Liver (tissue), 3 donors: ENCODE results near the gene MYMK.

Experiments
- FOXA1 ChIP-seq: IDR thresholded peaks from 2 replicates; pipeline ENCODE4 v1.6.1; 2016; ENCODE audit warnings: antibody characterized with exemption
- FOXA2 ChIP-seq: IDR thresholded peaks from 2 replicates; pipeline ENCODE4 v1.6.1; 2016; ENCODE audit warnings: antibody characterized with exemption
- GABPA ChIP-seq, 2 donors: IDR thresholded peaks in 1 of 2; conservative IDR thresholded peaks in 1 of 2; 2 replicates each; pipeline ENCODE4 v1.6.1; 2016; ENCODE audit warnings: antibody characterized with exemption in 2 of 2, mild to moderate bottlenecking in 1 of 2, moderate library complexity in 1 of 2
- RAD21 ChIP-seq, 2 donors: IDR thresholded peaks; 2 replicates each; pipeline ENCODE4 v1.6.1; 2016; ENCODE audit warnings: antibody characterized with exemption in 2 of 2, mild to moderate bottlenecking in 2 of 2
- TAF1 ChIP-seq: conservative IDR thresholded peaks from 2 replicates; pipeline ENCODE4 v1.6.1; 2016; ENCODE audit warnings: antibody characterized with exemption, mild to moderate bottlenecking
- TF ChIP-seq, protein P1 (sequence below): fragments of 150-350 bp; IDR thresholded peaks from 2 replicates; pipeline ENCODE4 v1.5.1; 2017; ENCODE audit warnings: improper control_type of control experiment, low read depth, low read length; ENCODE audit not compliant: missing input control
- TF ChIP-seq, protein P2 (sequence below): IDR thresholded peaks from 2 replicates; pipeline ENCODE4 v1.6.1; 2016; ENCODE audit warnings: antibody characterized with exemption
- TF ChIP-seq, protein P3 (sequence below): IDR thresholded peaks from 2 replicates; pipeline ENCODE4 v1.6.1; 2016; ENCODE audit warnings: antibody characterized with exemption, mild to moderate bottlenecking
- donor health status: healthy.
- donor health status: healthy.

DNA sequence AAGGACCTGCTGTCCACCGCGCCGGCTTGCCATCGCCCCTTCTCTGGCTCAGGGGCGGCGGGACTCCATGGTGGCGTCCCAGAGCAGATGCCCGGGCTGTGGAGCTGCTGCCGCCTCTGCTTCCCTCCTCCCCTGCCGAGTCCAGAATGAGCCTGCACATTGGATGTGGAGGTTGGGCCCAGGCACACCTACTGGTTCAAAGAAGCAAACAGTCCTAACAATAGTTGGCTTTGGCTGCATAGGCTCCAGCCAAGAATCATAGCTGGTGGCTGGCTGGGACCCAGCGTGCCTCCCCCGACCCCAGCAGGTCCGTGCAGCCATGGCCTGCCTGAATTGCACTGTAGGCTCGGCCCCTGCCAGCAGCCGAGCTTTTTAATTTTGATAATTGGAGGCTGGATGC is 35.6 kb upstream of the MYMK start:
- TF ChIP-seq, protein P1, sequence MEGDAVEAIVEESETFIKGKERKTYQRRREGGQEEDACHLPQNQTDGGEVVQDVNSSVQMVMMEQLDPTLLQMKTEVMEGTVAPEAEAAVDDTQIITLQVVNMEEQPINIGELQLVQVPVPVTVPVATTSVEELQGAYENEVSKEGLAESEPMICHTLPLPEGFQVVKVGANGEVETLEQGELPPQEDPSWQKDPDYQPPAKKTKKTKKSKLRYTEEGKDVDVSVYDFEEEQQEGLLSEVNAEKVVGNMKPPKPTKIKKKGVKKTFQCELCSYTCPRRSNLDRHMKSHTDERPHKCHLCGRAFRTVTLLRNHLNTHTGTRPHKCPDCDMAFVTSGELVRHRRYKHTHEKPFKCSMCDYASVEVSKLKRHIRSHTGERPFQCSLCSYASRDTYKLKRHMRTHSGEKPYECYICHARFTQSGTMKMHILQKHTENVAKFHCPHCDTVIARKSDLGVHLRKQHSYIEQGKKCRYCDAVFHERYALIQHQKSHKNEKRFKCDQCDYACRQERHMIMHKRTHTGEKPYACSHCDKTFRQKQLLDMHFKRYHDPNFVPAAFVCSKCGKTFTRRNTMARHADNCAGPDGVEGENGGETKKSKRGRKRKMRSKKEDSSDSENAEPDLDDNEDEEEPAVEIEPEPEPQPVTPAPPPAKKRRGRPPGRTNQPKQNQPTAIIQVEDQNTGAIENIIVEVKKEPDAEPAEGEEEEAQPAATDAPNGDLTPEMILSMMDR, result no peak
- TF ChIP-seq TAF1, result no peak
- TF ChIP-seq, protein P2, sequence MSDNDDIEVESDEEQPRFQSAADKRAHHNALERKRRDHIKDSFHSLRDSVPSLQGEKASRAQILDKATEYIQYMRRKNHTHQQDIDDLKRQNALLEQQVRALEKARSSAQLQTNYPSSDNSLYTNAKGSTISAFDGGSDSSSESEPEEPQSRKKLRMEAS, result no peak
- no peak for TF ChIP-seq FOXA2
- no peak for TF ChIP-seq GABPA (IDR thresholded peaks at IDR 0.05 in 1 of 2, conservative IDR thresholded peaks at IDR 0.05 in 1 of 2)
- no peak for TF ChIP-seq RAD21 (IDR thresholded peaks at IDR 0.05)
- no peak for TF ChIP-seq FOXA1
- TF ChIP-seq, protein P3, sequence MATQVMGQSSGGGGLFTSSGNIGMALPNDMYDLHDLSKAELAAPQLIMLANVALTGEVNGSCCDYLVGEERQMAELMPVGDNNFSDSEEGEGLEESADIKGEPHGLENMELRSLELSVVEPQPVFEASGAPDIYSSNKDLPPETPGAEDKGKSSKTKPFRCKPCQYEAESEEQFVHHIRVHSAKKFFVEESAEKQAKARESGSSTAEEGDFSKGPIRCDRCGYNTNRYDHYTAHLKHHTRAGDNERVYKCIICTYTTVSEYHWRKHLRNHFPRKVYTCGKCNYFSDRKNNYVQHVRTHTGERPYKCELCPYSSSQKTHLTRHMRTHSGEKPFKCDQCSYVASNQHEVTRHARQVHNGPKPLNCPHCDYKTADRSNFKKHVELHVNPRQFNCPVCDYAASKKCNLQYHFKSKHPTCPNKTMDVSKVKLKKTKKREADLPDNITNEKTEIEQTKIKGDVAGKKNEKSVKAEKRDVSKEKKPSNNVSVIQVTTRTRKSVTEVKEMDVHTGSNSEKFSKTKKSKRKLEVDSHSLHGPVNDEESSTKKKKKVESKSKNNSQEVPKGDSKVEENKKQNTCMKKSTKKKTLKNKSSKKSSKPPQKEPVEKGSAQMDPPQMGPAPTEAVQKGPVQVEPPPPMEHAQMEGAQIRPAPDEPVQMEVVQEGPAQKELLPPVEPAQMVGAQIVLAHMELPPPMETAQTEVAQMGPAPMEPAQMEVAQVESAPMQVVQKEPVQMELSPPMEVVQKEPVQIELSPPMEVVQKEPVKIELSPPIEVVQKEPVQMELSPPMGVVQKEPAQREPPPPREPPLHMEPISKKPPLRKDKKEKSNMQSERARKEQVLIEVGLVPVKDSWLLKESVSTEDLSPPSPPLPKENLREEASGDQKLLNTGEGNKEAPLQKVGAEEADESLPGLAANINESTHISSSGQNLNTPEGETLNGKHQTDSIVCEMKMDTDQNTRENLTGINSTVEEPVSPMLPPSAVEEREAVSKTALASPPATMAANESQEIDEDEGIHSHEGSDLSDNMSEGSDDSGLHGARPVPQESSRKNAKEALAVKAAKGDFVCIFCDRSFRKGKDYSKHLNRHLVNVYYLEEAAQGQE, result no peak
